PC-3 (cell line): ENCODE results near the gene DISC1. TPM values are rescaled to one million over a fixed set of nuclear protein-coding genes. Genes with fewer than 3 reads are reported as not detected.

Experiments
- ATAC-seq: fragments of 200-7000 bp; cut with Tn5 transposase; 2 replicates; pipeline ENCODE4 v1.9.1; 2020; ENCODE audit warnings: mild to moderate bottlenecking, moderate library complexity
- BruUV-seq: library from RNA; stranded (reverse); fragments of 400-500 nt; replicated peaks from 2 replicates; lab custom pipeline; 2021; lab: Mats Ljungman, UMichigan
- CTCF ChIA-PET: fragments of 300-600 bp; sonication (Branson Sonifier 250); formaldehyde crosslinking; loops from one replicate; lab custom pipeline; 2022; ENCODE audit warnings: antibody characterized with exemption; lab: Charles Lee
- POLR2A ChIA-PET: fragments of 300-600 bp; sonication (Branson Sonifier 250); formaldehyde crosslinking; loops from one replicate; lab custom pipeline; 2022; ENCODE audit warnings: antibody characterized with exemption; ENCODE audit not compliant: unreplicated experiment; lab: Charles Lee
- DNase-seq: peaks from one replicate; pipeline ENCODE4 v3.0.0-alpha.2; 2015
- H2AFZ ChIP-seq: fragments of 300-600 bp; sonication (generic); 2 replicates; pipeline ENCODE4 v1.6.0; 2016; ENCODE audit warnings: antibody characterized with exemption, low read length
- H3F3A ChIP-seq: fragments of 300-600 bp; sonication (generic); one replicate; pipeline ENCODE4 v1.6.0; 2017; ENCODE audit warnings: antibody characterized with exemption, low read length, control low read depth, mild to moderate bottlenecking; ENCODE audit not compliant: unreplicated experiment
- H3K27ac ChIP-seq: fragments of 300-600 bp; sonication (generic); 2 replicates; pipeline ENCODE4 v1.5.1; 2016; ENCODE audit warnings: mild to moderate bottlenecking, low read length
- H3K27me3 ChIP-seq: fragments of 300-600 bp; sonication (generic); 2 replicates; pipeline ENCODE4 v1.6.1; 2016; ENCODE audit warnings: low read length, mixed read lengths
- H3K36me3 ChIP-seq: fragments of 300-600 bp; sonication (generic); 2 replicates; pipeline ENCODE4 v1.6.1; 2016; ENCODE audit warnings: low read depth, mixed run types, low read length, mixed read lengths
- H3K4me1 ChIP-seq: fragments of 300-600 bp; sonication (generic); 2 replicates; pipeline ENCODE4 v1.5.1; 2016; ENCODE audit warnings: low read length; ENCODE audit not compliant: insufficient read depth
- H3K4me2 ChIP-seq: fragments of 300-600 bp; sonication (generic); 2 replicates; pipeline ENCODE4 v1.6.0; 2016; ENCODE audit warnings: low read length
- H3K4me3 ChIP-seq: fragments of 300-600 bp; sonication (generic); 2 replicates; pipeline ENCODE4 v1.5.1; 2016; ENCODE audit warnings: mild to moderate bottlenecking, low read length, mixed read lengths
- H3K79me2 ChIP-seq: fragments of 300-600 bp; sonication (generic); 2 replicates; pipeline ENCODE4 v1.6.1; 2017; ENCODE audit warnings: low read length, mixed read lengths
- H3K9ac ChIP-seq: fragments of 300-600 bp; sonication (generic); 2 replicates; pipeline ENCODE4 v1.6.0; 2016; ENCODE audit warnings: mild to moderate bottlenecking, low read length
- H3K9me2 ChIP-seq: fragments of 300-600 bp; sonication (generic); replicated peaks from 2 replicates; pipeline ENCODE4 v1.6.1; 2016; ENCODE audit warnings: mixed run types, low read length, mixed read lengths
- H3K9me3 ChIP-seq: fragments of 300-600 bp; sonication (generic); 2 replicates; pipeline ENCODE4 v1.6.1; 2016; ENCODE audit warnings: low read length, mixed read lengths
- H4K20me1 ChIP-seq: fragments of 300-600 bp; sonication (generic); 2 replicates; pipeline ENCODE4 v1.6.1; 2016; ENCODE audit warnings: low read length, mixed read lengths
- EZH2 ChIP-seq: fragments of 300-600 bp; sonication (generic); IDR thresholded peaks from one replicate; pipeline ENCODE4 v1.6.1; 2017; ENCODE audit warnings: antibody characterized with exemption, mild to moderate bottlenecking, low read length; ENCODE audit not compliant: unreplicated experiment
- EZH2phosphoT487 ChIP-seq: fragments of 300-600 bp; sonication (generic); IDR thresholded peaks from 2 replicates; pipeline ENCODE4 v1.6.1; 2018; ENCODE audit warnings: mild to moderate bottlenecking, antibody characterized with exemption, low read length, borderline replicate concordance
- intact Hi-C: fragments of 100-400 bp; cut with micrococcal nuclease; formaldehyde crosslinking; loops from 2 replicates; pipeline ENCODE4 v1.9.0; 2023
- total RNA-seq: library from RNA; depleted of rRNA; stranded (reverse); fragments of >200 nt; gene quantifications from 2 replicates; pipeline ENCODE4 v1.2.3, GENCODE V29; 2014
- TF ChIP-seq, protein P1 (sequence below): fragments of 300-600 bp; sonication (generic); conservative IDR thresholded peaks from 2 replicates; pipeline ENCODE4 v1.5.1; 2017; ENCODE audit warnings: antibody characterized with exemption, low read depth, mild to moderate bottlenecking, low read length

Gene DISC1
- total RNA-seq, 1 experiment from 2014 or later: 3.4 TPM

DNA sequence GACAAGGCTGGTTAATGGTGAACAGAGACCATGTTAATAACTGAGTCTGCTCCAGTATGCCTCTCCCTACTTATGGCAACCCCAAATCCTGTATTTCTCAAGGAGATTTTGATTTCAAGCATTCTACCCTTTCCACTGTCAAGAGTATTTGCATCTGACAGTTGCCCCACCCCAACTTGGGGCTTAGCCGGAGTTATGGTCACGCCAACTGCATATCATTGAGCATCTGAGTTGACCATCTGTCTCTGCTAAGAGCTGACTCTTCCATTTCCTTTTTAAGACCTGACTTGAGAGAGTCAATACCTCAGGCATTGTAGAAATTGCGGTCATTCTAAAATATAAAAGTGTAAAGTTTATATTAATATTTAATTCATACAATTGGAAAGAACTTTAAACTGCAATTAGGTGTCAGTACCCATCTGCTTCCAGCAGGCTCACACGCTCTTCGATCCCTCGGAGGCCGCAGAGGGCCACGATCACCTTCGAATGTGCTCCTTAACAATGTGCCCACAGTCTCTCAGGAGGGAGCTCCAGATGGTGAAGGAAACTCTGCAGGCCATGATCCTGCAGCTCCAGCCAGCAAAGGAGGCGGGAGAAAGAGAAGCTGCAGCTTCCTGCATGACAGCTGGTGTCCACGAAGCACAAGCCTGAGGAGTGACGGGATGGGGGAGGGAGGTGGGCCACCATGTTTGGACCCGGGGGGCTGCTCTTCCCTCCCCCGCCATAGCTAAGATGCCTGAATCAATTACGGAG is 409.8 kb downstream of the DISC1 start:
- Histone ChIP-seq H3K36me3 (no peaks in the 10 kb centered on the region), H3K27me3 (no peaks in the 10 kb centered on the region), H3K27ac (no peak overlapping the region), H3F3A (no peaks in the 10 kb centered on the region), H3K4me1 (peaks cover 10% of the 10 kb centered on the region), H3K4me3 (no peak overlapping the region), H3K9me2 (no peaks in the 10 kb centered on the region), H4K20me1 (no peaks in the 10 kb centered on the region), H3K4me2 (no peak overlapping the region), H3K79me2 (no peaks in the 10 kb centered on the region), H3K9ac (no peak overlapping the region), H3K9me3 (no peaks in the 10 kb centered on the region), H2AFZ (no peak overlapping the region)
- DNase-seq (no peak), ATAC-seq (no peak)
- BruUV-seq: no TSS peak
- intact Hi-C loops: no loop called here
- ChIA-PET CTCF (no interaction called here), POLR2A (interaction anchor here (0.7 kb wide), 1 partner anchor 67 kb away, joined by 3 read pairs; no protein-coding TSS in a partner anchor)
- TF ChIP-seq EZH2phosphoT487: no peak
- TF ChIP-seq EZH2: no peak
- TF ChIP-seq, protein P1, sequence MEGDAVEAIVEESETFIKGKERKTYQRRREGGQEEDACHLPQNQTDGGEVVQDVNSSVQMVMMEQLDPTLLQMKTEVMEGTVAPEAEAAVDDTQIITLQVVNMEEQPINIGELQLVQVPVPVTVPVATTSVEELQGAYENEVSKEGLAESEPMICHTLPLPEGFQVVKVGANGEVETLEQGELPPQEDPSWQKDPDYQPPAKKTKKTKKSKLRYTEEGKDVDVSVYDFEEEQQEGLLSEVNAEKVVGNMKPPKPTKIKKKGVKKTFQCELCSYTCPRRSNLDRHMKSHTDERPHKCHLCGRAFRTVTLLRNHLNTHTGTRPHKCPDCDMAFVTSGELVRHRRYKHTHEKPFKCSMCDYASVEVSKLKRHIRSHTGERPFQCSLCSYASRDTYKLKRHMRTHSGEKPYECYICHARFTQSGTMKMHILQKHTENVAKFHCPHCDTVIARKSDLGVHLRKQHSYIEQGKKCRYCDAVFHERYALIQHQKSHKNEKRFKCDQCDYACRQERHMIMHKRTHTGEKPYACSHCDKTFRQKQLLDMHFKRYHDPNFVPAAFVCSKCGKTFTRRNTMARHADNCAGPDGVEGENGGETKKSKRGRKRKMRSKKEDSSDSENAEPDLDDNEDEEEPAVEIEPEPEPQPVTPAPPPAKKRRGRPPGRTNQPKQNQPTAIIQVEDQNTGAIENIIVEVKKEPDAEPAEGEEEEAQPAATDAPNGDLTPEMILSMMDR: no peak

DNA sequence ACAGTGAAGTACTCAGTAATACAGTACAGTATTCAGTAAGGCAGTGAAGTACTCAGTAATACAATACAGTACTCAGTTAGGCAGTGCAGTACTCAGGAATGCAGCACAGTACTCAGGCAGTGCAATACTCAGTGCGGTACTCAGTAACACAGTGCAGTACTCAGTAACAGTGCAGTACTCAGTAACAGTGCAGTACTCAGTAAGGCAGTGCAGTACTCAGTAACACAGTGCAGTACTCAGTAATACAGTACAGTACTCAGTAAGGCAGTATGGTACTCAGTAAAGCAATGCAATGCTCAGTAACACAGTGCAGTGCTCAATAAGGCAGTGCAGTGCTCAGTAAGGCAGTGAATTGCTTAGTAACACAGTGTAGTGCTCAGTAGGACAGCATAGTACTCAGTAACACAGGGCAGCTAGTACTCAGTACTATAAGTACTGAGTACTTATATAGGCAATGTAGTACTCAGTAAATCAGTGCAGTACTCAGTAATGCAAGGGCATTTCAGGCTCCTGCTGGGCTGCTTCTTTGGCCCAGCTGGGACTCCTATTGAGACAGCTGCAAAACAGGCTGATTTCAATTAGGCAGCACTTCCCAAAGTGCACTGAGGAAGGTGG is 411.3 kb downstream of the DISC1 start:
- CTCF ChIA-PET: no interaction called here
- intact Hi-C loops: no loop called here
- no TSS peak for BruUV-seq

More for the DNA sequence above, 411.3 kb downstream of the DISC1 start:
- H3K4me3 ChIP-seq: no peak overlapping the region
- POLR2A ChIA-PET: no interaction called here
- H3K36me3 ChIP-seq: no peaks in the 10 kb centered on the region
- no peaks in the 10 kb centered on the region for H3K9me3 ChIP-seq
- no peak overlapping the region for H2AFZ ChIP-seq
- DNase-seq (no peak), ATAC-seq (no peak)
- no peak overlapping the region for H3K27ac ChIP-seq
- H3F3A ChIP-seq: no peaks in the 10 kb centered on the region
- no peaks in the 10 kb centered on the region for H3K27me3 ChIP-seq
- H3K4me1 ChIP-seq: peaks cover 10% of the 10 kb centered on the region
- no peaks in the 10 kb centered on the region for H4K20me1 ChIP-seq
- TF ChIP-seq EZH2phosphoT487 (no peak), EZH2 (no peak)
- TF ChIP-seq, protein P1: no peak
- H3K9me2 ChIP-seq: no peaks in the 10 kb centered on the region
- no peak overlapping the region for H3K9ac ChIP-seq
- no peaks in the 10 kb centered on the region for H3K79me2 ChIP-seq
- no peak overlapping the region for H3K4me2 ChIP-seq
